NCI-H146 treated with DMSO at 0.1 percent for 48 hours (cell line): ENCODE measurements around the gene CIAO3.
A peak's percentile ranks its signal among the peaks of the same experiment; 100 is the strongest.

Source experiments
- DNase-seq: peaks from one replicate; lab custom pipeline; 2025; ENCODE audit not compliant: unreplicated experiment; lab: John Stamatoyannopoulos, UW

Gene CIAO3

DNA sequence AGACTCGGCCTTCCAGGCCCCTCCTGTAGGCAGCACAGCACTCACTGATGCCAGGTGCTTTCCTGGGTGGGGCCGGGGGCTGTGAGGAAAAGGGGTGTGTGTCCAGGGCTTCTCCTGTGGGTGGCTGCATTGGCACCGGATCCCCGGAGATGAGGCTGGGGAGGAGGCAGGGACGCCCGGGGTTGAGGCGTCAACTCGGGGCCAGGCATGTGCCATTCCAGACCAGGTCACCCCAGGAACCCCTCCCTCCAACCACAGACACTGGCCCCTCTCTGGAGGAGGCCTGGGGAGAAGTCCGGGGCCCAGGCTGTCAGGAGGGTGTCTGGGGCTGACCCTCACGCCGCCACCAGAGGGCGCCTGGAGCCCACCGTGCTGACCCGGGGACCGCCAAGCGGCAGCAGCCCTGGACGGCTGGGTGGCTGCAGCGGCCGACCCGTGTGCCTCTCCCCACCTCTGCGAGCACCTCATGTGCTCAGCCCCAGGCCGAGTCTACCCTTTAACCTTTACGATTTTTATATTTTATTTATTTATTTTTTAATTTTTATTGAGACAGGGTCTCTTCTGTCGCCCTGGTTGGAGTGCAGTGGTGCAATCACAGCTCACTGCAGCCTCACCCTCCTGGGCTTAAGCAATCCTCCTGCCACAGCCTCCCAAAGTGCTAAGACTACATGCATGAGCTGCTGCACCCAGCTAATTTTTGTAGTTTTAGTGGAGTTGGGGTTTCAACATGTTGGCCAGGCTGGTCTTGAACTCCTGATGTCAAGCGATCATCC lies 29.1 kb downstream of the CIAO3 start:
- DNase-seq = peak; percentile 55

DNA sequence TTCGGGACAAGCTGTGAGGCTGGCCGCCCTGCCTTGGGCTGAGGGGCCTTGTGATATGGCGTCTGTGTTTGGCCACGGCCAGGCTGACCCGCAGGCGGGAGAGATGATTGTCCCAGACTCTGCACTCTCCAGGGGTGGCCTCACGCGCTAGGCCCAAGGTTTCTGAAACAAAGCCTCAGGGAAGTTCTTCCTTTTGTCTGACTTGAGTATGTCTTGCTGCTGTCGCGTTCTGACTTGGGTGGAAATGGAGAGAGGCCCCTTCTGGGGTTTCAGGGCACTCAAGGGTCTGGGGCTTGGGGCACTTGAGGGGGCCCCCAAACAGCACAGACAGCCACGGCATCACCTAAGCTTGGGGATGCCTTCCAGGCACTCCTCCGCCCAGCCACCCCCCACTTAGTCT lies 29.7 kb downstream of the CIAO3 start:
- DNase-seq = no peak

DNA sequence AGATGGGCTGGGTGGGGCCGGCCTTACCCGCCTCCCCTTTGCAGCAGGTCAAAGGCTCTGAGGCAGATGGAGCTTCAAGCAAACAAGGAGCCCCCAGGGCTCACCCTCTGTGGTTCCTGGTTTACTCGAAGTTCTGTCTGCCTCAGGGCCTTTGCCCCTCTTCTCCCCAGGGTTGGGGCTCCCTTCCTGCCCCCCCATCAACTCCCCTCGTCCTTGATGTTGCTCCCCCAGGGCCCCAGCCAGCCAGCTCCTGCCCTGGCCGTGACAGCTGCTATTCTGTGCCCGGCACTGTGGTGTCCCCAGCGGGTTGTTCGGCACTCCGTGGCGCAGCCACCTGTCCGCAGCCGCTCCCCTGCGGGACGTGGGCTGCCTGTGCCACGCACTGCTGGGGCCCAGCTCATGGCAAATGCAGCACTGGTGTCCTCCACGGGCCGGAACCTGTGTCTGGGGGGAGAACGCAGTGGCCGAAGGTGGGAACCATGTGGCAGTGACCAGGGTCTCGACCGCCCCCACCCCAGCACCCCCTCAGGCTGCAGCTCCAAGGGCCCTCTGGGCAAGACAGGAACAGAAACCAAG lies 30.2 kb downstream of the CIAO3 start:
- no peak for DNase-seq

DNA sequence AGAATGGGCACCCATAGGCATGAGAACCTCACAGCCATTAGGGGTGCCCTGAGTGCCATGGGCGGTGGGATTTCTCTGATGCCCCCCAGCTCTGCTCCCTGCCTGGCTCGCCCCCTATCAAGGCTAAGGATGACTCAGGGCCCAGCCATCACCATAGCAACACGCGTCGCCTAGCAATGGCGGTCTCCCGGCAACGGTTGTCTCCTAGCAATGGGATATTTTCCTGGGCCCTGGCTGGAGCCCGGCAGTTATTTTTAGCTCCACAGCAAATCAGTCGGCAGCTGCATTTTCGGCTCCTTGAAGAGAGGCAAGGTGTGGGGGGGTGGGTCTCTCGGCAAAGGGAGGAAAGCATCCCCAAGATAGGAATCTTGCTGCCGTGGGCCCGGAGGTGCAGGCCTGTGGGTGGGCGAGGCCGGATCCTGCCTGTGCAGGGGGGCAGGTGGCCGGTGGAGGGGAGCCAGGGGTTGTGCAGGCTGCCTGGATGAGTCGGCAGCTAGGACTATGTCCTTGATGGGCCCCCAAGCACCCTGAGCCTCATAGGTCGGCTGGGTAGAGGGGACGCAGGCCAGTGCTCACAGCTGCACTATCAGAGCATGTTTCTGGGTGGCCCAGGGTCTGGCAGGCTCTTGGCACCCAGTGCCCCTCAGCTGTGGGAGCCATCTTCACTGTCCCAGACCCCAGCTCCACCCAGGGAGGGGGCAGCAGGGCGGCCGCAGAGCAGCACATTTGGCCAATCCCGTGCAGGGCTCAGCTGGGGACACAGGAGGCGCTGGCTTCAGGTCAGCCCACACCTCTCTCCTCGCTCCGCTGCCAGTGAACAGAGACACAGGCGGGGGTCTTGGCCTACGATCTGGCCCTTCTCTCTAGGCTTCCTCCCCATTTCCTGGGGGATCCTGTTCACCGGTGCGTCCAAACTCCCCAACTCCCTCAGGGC lies 31.0 kb downstream of the CIAO3 start:
- peak; percentile 90 for DNase-seq

DNA sequence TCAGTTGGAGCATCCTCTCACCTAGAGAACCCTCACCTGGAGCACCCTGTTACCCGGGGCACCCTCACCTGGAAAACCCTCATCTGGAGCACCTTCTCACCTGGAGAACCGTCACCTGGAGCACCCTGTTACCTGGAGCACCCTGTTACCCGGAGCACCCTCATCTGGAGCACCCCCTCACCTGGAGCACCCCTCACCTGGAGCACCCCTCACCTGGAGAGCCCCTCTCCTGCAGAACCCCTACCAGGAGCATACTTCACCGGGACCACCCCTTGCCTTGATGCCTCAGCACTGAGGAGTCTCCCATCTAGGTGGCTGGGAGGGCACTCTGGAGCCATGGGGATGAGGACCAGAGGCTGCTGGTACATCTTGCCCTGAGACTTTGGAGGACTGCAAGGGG lies 31.8 kb downstream of the CIAO3 start:
- DNase-seq = no peak

DNA sequence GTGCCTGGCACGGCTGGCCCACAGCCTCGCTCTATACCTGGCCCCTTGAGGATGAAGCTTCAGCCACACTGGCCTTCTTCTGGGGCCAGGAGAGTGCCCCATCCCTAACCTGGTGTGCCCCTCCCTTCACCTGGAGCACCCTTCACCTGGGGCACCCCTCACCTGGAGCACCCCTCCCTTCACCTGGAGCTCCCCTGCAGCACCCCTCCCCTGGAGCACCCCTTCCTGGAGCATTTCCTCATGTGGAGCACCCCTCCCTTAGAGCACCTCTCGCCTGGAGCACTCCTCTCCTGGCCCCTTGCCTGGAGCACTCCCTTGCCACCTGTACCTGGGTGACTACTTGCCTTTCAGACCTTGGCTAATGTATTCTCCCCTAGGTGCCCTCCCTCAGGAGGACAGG lies 32.8 kb downstream of the CIAO3 start:
- no peak for DNase-seq

DNA sequence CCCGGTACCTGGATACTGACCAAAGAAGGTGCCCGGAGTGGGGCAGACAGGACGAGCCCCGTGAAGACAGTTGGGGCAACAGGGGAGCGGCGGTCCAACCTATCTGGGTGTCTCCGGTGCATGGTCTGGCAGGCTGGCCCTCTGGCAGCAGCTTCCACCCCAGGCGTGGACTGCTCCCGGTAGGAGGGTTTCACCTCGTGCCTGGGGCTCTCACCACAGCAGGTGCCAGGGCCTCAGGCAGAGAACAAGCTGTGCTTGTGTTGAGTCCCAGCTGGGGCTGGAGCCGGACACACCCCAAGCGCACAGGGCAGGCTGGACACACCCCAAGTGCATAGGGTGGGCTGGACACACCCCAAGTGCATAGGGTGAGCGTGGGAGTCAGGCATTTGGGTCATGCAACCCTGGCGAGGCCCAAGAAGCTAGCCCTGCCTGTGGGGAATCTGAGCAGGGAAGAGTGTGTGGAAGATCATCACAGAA lies 33.7 kb downstream of the CIAO3 start:
- DNase-seq = peak; percentile 49

DNA sequence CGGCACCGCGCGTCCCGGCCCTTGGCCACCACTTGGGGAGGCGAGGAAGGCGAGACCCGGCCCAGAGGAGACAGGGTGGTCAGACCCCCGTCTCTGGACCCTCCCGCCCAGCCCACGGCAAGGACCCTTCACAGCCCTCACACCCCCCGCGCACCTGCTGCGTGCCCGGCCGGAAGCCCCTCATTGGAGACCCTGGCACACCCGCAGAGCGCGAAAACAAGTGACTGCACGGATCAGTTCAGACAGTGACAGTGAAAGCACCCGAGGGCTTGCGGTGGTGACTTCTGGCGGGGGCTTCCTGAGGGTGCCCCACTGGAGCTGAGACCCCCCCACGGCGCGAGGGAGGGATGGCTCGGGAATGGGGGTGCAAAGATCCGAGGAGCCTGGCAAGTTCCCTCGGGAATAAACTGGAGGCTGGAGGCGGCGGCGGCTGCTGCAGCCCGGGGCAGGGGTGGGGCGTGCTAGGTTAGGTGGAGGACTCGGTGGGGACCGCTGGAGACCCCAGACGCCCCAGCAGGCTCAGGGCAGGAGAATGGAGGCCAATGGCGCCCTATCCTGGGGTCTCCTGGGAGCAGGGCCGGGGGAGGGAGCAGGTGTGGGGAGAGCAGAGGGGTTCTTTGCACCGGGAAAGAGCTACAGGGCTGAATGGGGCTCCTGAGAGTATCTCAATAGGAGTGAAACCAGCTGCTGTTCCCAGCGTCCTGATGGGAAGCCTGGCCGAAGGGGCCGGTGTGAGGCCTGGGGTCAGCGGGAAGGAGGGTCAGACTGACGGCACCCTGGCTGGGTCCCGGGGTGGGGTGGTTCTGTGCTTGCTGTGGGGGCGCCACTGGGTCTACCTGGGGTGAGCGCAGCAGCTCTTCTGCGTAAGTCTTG lies 34.4 kb downstream of the CIAO3 start:
- DNase-seq = peak; percentile 28

DNA sequence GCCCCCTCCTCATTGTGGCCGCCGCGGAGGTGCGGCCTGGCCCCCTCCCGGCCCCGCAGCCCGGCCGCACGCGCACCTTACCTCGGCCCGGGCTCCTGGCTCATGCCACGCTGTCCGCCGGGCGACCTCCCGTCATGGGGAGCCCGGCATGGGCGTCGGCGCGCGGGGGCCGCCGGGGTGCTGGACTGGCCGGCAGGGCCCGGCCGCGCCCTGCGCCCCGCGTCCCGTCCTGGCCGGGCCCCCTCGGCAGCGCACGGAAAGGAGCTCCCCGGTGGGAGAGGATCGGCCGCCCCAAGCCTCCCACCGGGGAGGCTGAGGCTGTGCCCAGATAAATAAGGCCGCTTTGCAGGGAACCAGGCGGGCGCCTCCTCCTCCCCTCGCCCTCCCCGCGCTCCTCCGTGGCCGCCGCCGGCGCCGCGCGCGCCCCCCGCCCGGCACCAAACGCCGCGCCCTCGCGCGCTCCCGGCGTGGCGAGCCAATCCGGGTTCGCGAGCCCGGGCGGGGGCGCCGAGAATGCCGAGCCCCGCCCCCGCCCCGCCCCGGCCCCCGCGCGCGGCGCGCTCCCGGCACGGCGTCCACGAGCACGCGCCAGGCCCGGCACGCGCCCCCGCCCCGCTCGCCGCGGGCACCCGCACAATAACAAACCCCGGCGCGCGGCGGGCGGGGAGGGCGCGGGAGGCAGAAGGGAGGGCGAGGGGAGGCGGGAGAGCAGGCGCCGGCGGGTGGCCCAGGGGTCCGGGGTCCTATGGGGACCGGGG lies 35.2 kb downstream of the CIAO3 start, which contains the start of gene FBXL16:
Gene FBXL16 (minus strand): TSS at position 371 of the 758 bp plus-strand sequence. CDS start 8,396 bp downstream, outside the sequence.
- DNase-seq = peak; percentile 66

DNA sequence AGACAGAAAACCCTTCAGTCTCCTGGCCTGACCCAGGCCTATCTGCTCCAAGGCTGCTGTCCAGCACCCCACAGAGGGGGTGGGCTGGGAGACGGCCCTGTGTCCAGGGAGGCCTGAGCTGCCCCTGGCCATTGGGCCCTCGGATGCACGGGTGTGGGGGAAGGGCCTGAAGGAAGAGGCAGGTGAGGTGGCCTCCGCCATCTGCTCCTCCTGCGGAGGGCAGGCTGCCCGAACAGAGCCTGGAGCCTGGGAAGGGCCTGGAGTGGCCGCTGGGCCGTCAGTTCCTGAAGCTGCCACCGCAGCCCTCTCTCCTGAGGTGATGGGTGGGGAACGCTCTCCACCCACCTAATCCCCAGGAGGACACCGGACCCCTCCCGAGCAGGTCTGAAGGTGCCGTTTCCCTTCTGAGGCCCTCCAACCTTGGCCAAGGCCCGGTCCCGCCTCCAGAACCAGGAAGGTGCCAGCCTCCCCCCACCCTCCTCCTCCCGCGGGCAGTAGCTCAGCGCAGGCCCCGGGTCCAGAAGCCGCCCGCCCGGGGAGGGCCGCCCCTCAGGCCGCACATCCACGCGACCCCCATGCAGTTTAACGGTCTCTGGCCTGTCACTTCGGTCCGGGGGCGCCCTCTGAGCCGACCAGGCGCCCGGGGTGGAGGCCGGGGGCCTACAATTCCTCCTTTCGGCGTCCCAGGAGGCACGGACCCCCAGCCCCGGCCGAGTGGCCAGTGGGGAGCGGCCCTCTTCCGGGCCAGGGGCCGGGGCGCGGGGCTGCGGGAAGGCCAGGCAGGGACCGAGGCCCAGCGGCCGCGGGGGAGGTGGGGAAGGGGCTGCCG lies 36.0 kb downstream of the CIAO3 start:
- DNase-seq = no peak

DNA sequence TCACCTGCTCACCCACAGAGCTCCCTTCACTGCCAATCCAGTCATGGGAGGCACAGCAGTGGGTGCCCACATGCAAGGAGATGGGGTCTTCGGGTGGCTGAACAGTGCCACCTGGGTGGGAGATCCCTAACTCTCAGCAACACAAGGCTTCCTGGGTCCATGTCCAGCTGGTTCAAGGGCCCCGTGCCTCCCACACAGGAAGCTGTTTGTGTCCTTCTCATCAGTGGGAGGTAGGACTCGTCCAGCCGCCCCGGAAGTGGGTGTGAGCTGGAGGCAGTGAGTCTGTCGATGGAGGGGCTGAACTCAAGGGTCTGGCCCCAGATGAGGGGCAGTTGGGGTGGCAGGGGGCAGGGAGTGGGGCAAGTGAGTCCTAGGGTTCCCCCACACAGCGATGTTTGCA lies 36.8 kb downstream of the CIAO3 start:
- DNase-seq = no peak

DNA sequence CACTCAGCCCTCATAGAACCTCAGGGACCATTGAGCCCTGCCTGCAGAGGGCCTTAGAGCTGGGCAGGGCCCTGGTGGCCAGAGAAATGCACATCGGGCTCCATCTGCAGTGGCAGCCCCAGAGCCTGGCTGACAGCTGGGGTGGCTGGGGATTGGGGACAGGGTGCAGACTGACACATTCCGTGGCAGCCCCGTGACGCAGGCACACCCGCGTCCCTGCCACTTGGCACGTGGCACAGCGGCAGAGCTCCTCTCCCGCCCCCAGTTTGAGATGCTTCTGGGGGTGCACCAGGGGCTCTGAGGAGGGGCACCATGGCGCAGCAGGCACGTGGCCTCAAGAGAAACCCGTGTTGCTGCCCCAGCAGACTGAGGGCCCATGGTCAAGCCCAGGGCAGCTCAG lies 37.4 kb downstream of the CIAO3 start:
- no peak for DNase-seq

DNA sequence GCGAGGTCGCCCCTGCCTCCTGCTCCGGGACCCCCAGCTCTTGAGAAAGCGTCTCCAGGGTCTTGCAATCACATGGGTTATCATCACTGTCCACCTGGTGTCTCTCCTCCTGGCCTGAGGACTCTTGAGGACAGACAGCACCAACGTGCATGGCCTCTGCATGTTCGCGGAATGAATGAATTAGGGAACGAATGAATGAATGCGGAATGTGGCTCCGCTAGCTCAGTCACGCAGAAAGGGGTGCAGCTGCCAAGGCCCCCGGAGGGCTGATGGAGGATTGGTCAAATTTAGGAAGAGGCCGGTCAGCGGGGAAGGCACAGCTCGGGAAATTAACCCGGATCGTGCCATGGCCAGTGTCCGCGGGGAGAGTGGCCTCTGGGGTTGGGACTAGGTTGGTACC lies 38.5 kb downstream of the CIAO3 start:
- DNase-seq = no peak

DNA sequence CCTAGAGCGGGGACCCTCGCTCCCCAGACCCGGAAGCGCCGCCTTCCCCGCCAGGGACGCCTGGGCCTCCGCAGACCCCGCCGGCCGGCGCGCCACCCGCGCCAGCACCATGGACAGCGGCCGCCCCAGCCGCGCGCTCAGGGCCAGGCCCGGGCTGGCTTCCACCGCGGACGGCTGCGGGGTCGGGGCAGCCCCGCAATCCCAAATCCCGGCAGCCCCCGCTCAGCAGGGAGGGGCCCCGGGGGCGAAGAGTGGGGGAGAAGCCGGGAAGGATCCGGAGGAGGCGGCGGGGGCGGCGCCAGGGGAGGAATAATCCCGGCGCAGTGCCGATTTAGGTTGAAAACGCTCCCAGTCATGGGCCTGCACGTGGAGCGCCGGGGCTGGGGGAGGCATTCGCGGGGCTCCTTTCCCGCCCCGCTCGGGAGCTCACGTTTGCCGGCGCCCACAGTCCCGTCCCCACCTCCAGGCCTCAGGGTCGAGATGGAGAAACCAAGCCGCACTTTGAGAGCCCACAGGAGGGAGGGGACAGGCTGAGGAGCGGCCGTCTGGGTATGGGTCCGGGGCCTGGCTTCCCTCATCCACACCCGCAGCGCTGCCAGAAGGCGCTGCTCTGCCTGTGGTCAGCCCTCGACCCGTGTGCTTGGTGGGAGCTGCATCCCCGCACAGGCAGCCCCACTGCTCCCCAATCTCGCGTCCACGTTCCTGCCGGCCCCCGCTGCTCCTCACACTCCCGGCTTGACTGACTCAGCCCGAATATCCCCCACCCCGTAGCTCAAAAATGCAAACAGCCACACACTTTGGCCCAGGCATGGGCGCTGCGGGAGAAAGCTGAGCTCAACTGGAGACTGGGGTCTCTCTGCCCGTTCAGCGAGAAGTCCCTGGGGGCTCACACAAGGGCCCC lies 39.9 kb downstream of the CIAO3 start:
- no peak for DNase-seq

DNA sequence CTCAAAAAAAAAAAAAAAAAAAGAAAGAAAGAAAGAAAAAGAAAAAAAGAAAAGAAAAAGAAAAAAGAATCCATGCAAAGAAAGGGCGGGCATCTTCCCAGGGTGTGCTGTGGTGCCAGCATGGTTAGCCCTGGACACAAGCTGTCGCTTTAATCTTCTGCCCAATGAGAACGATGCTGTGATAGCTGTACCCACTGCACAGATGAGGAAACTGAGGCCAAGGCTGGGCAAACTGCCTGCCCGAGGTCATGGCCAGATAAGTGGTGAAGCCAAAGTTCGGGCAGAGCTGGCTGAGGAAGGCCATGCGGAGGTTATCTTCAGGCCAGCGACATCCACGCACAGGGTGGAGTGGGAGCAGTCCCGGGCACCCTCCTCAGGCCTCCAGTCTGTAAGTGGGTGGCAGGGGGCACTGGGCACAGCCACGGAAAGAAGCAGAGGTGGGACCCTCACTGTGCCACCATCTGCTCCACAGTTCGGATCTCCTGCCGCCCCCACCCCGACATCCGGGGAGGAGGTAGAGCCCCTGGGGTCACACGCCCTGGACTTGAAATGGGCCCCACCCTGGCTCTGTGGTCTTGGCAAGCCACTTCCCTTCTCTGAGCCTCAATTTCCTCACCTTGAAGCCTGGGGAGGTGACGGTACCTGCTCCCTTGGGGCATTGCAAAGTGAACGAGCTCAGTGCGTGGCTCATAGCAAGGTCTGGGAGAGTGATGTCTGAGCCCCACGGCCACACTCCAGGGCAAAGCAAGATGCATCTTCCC lies 41.7 kb downstream of the CIAO3 start:
- DNase-seq = no peak

DNA sequence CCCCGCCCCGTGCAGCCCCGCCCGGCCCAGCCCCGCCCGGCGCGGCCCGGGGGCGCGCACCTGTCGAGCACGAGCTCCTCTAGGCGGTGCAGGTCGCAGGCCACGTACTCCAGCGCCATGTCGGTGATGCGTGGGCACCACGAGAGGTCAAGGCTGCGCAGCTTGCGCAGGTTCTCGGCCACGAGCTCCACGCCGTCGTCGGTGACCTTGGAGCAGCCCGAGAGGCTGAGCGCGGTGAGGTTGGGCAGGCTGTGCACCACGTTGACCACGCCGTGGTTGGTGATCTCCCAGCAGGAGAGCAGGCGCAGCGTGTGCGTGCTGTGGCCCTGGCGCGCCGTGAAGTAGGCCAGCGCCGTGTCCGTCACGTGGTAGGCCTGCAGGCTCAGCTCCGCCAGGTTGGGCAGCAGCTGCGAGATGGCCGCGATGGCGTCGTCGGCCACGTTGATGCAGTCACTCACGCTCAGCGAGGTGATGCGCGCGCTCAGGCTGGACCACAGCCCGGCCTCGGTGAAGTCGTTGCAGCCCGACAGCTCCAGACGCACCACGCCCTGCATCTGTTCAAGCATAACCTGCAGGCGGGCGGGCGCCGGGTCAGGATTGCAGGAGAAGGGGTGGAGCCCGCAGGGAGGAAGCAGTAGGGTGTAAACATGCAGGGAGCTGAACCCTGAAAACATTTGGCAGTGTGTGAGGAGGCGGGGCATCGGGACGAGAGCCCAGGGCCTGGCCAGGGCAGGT lies 45.3 kb downstream of the CIAO3 start:
- DNase-seq = no peak
